Upper lobe of left lung (tissue), 6 donors: ENCODE data around the gene RBBP8NL. TPM values are rescaled to one million over a fixed set of nuclear protein-coding genes. Genes with fewer than 3 reads are reported as not detected.

ENCODE experiments used
- ATAC-seq, 2 donors: fragments of 200-7000 bp; cut with Tn5 transposase; one replicate each; pipeline ENCODE4 v1.9.1; 2022; ENCODE audit warnings: mild to moderate bottlenecking in 2 of 2, moderate library complexity in 2 of 2; ENCODE audit not compliant: low FRiP score in 2 of 2
- DNase-seq, 2 donors: peaks; one replicate each; pipeline ENCODE4 v3.0.0-alpha.2; 2019 to 2020
- H3K27ac ChIP-seq, 4 donors: fragments of 200-600 bp; sonication (generic); one replicate each; pipeline ENCODE4 v1.5.1; 2016 to 2019
- H3K27me3 ChIP-seq, 4 donors: fragments of 200-600 bp; sonication (generic); one replicate each; pipeline ENCODE4 v1.5.1; 2017 to 2019
- H3K36me3 ChIP-seq, 4 donors: fragments of 200-600 bp; sonication (generic); one replicate each; pipeline ENCODE4 v1.5.1; 2016 to 2019
- H3K4me1 ChIP-seq, 4 donors: fragments of 200-600 bp; sonication (generic); one replicate each; pipeline ENCODE4 v1.5.1; 2018 to 2019
- H3K4me3 ChIP-seq, 4 donors: fragments of 200-600 bp; sonication (generic); one replicate each; pipeline ENCODE4 v1.5.1; 2017 to 2019; ENCODE audit warnings: mild to moderate bottlenecking in 2 of 4, moderate library complexity in 1 of 4
- H3K9me3 ChIP-seq, 4 donors: fragments of 200-600 bp; sonication (generic); one replicate each; pipeline ENCODE4 v1.5.1; 2018 to 2019
- CTCF ChIP-seq, 6 experiments: fragments of 450-650 bp in 4 of 6; fragments of 200-600 bp in 2 of 6; sonication (generic) in 2 of 6; IDR thresholded peaks; one replicate each; pipeline ENCODE4 v1.5.1; 2016 to 2019; ENCODE audit warnings: antibody characterized with exemption in 6 of 6
- EP300 ChIP-seq, 4 donors: sonication (generic); formaldehyde crosslinking; IDR thresholded peaks; one replicate each; pipeline ENCODE4 v1.5.1; 2017; ENCODE audit warnings: antibody characterized with exemption in 4 of 4, control low read depth in 2 of 4
- POLR2A ChIP-seq, 4 donors: fragments of 450-650 bp; IDR thresholded peaks; one replicate each; pipeline ENCODE4 v1.5.1; 2016 to 2017; ENCODE audit warnings: antibody characterized with exemption in 4 of 4, mild to moderate bottlenecking in 2 of 4
- POLR2AphosphoS5 ChIP-seq, 2 donors: sonication (generic); formaldehyde crosslinking; IDR thresholded peaks; one replicate each; pipeline ENCODE4 v1.5.1; 2017; ENCODE audit warnings: antibody characterized with exemption in 2 of 2
- WGBS, 2 donors: methylation state at CpG; one replicate each; pipeline ENCODE4 v1.1.5; 2017 to 2018; 5-methylcytosine and 5-hydroxymethylcytosine counted together
- total RNA-seq, 6 donors: library from RNA; depleted of rRNA in 4 of 6; stranded (reverse); fragments of >200 nt in 4 of 6; gene quantifications; one replicate each; pipeline versions ENCODE4 v1.1.0 to v1.2.1, GENCODE V29; 2016 to 2021
- donor health status: DM: no; HTN: no; CAD: no; lungs with moderate emphysema.
- donor health status: DM: no; HTN: yes; CAD: no; lungs with severe emphysema.

The RBBP8NL gene
- total RNA-seq, 6 donors from 2014 or later: 0.51 to 6.3 (median 1.9) TPM; not detected in 1

GRCh38 chr20:62436692-62437091 lies 9.4 kb upstream of the RBBP8NL start:
- Histone ChIP-seq H3K4me3 (no peak overlapping the region), H3K27ac (no peak overlapping the region), H3K4me1 (no peaks in the 10 kb centered on the region), H3K27me3 (no peaks in the 10 kb centered on the region), H3K36me3 (no peaks in the 10 kb centered on the region), H3K9me3 (no peaks in the 10 kb centered on the region)
- DNase-seq (peak in 1 of 2 donors; percentile 23), ATAC-seq (no peak)
- 92 to 95% methylated on average over 2 to 3 of the region's 3 CpGs for WGBS, 2 donors
- TF ChIP-seq CTCF (IDR thresholded peaks at IDR 0.05): no peak
- TF ChIP-seq POLR2AphosphoS5 (IDR thresholded peaks at IDR 0.05): no peak
- TF ChIP-seq POLR2A (IDR thresholded peaks at IDR 0.05): no peak
- TF ChIP-seq EP300 (IDR thresholded peaks at IDR 0.05): no peak

- ATAC-seq: no peak
- Histone ChIP-seq H3K4me1 (no peaks in the 10 kb centered on the region), H3K27ac (no peak overlapping the region), H3K36me3 (no peaks in the 10 kb centered on the region), H3K9me3 (no peaks in the 10 kb centered on the region), H3K4me3 (no peak overlapping the region), H3K27me3 (no peaks in the 10 kb centered on the region)
- 44 to 49% methylated on average over 20 to 32 of the region's 32 CpGs for WGBS, 2 donors
- DNase-seq: peak in 1 of 2 donors; percentile 49
- TF ChIP-seq CTCF (IDR thresholded peaks at IDR 0.05): no peak
- no peak for TF ChIP-seq POLR2AphosphoS5 (IDR thresholded peaks at IDR 0.05)
- no peak for TF ChIP-seq POLR2A (IDR thresholded peaks at IDR 0.05)
- TF ChIP-seq EP300 (IDR thresholded peaks at IDR 0.05): no peak
These were observed 6.5 kb upstream of the RBBP8NL start for GRCh38 chr20:62433658-62434497.

- ATAC-seq: no peak
- H3K27ac ChIP-seq: no peak overlapping the region
- no peaks in the 10 kb centered on the region for H3K27me3 ChIP-seq
- DNase-seq: no peak
- WGBS, 2 donors: 59 to 60% methylated on average over 23 of the region's 23 CpGs
- no peaks in the 10 kb centered on the region for H3K9me3 ChIP-seq
- H3K4me1 ChIP-seq: peaks cover 6 to 20% (median 11%) of the 10 kb centered on the region in 4 donors
- TF ChIP-seq CTCF (IDR thresholded peaks at IDR 0.05): no peak
- TF ChIP-seq EP300 (IDR thresholded peaks at IDR 0.05): no peak
- TF ChIP-seq POLR2AphosphoS5 (IDR thresholded peaks at IDR 0.05): no peak
- no peak for TF ChIP-seq POLR2A (IDR thresholded peaks at IDR 0.05)
- no peak overlapping the region for H3K4me3 ChIP-seq
- H3K36me3 ChIP-seq: no peaks in the 10 kb centered on the region
These were observed 3.6 kb upstream of the RBBP8NL start for GRCh38 chr20:62430866-62431447.

GRCh38 chr20:62430311-62430853 lies 3.0 kb upstream of the RBBP8NL start:
- H3K36me3 ChIP-seq: no peaks in the 10 kb centered on the region
- H3K27me3 ChIP-seq: no peaks in the 10 kb centered on the region
- no peak overlapping the region for H3K27ac ChIP-seq
- H3K9me3 ChIP-seq: no peaks in the 10 kb centered on the region
- peaks cover 6 to 20% (median 11%) of the 10 kb centered on the region in 4 donors for H3K4me1 ChIP-seq
- peak in 1 of 2 donors; percentile 61 for DNase-seq
- no peak for TF ChIP-seq POLR2A (IDR thresholded peaks at IDR 0.05)
- TF ChIP-seq CTCF (IDR thresholded peaks at IDR 0.05): no peak
- TF ChIP-seq POLR2AphosphoS5 (IDR thresholded peaks at IDR 0.05): no peak
- no peak for TF ChIP-seq EP300 (IDR thresholded peaks at IDR 0.05)
- ATAC-seq: no peak
- WGBS, 2 donors: 50 to 71% methylated on average over 9 to 10 of the region's 10 CpGs
- H3K4me3 ChIP-seq: no peak overlapping the region
